D721Med (cell line): ENCODE results near the gene KNDC1.

ENCODE experiments used
- DNase-seq: peaks from one replicate; pipeline ENCODE4 v3.0.0; 2011; ENCODE audit warnings: low spot score; ENCODE audit not compliant: insufficient read length
- FAIRE-seq: peaks from 2 replicates; lab custom pipeline; 2011; peaks lifted over from hg19 to GRCh38; lab: Jason Lieb, UNC
- TF ChIP-seq, protein P1 (sequence below): IDR thresholded peaks from 2 replicates; pipeline ENCODE4 v1.5.1; 2012; ENCODE audit warnings: mild to moderate bottlenecking, control low read depth; ENCODE audit not compliant: insufficient read depth; ENCODE audit errors: missing control alignments

The KNDC1 gene

DNA sequence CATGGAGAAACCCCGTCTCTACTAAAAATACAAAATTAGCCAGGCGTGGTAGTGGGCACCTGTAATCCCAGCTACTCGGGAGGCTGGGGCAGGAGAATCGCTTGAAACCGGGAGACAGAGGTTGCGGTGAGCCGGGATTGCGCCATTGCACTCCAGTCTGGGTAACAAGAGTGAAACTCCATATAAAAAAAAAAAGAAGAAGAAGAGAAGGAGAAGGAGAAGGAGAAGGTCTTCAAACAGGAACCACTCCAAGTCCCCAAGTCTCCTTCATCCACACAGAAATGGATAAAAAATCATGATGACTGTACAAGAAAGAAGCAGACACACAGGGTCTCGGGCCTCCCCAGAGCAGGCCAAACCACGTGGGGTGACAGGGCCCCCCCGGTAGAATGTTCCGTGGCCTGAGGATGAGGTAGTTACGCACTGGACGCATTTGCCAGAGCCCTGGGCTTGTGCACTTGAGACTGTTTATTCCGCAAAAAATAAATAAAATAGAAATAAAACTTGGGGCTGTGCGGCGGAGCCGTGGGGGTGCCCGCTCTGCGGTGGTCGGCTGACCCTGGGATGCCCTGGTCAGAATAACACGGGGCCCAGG, 93.4 kb downstream of the KNDC1 start:
- no peak for DNase-seq
- TF ChIP-seq, protein P1, sequence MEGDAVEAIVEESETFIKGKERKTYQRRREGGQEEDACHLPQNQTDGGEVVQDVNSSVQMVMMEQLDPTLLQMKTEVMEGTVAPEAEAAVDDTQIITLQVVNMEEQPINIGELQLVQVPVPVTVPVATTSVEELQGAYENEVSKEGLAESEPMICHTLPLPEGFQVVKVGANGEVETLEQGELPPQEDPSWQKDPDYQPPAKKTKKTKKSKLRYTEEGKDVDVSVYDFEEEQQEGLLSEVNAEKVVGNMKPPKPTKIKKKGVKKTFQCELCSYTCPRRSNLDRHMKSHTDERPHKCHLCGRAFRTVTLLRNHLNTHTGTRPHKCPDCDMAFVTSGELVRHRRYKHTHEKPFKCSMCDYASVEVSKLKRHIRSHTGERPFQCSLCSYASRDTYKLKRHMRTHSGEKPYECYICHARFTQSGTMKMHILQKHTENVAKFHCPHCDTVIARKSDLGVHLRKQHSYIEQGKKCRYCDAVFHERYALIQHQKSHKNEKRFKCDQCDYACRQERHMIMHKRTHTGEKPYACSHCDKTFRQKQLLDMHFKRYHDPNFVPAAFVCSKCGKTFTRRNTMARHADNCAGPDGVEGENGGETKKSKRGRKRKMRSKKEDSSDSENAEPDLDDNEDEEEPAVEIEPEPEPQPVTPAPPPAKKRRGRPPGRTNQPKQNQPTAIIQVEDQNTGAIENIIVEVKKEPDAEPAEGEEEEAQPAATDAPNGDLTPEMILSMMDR: no peak

DNA sequence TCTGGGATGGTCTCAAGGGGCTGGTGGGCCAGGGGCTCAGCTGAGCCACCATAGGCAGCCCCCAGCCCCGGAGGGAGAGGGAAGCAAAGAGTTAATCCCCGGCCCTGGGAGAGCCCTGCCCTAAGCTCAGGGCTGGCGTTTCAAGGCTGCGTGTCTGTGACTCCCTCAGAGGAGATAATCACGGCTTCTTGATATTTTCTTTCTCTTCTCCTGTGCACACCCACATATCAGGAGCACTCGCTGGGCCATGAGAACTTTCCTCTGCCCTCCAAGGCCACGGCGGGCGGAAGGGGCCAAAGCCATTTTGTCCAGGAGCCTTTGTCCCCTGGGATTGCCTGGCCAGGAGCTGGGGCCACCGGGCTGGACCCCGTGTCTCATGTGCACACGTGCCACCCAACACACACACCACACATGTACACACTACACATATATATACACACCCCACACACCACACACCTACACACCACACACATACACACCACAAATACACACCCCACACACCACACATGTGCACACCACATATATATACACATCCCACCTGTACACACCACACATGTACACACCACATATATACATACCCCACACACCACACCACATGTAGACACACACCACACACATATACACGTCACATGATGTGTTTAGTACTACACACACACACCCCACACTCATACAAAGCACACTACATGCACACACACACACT, 94.6 kb downstream of the KNDC1 start:
- FAIRE-seq (no peak), DNase-seq (no peak)
- TF ChIP-seq, protein P1: no peak

More for the DNA sequence above, 93.4 kb downstream of the KNDC1 start:
- no peak for FAIRE-seq

DNA sequence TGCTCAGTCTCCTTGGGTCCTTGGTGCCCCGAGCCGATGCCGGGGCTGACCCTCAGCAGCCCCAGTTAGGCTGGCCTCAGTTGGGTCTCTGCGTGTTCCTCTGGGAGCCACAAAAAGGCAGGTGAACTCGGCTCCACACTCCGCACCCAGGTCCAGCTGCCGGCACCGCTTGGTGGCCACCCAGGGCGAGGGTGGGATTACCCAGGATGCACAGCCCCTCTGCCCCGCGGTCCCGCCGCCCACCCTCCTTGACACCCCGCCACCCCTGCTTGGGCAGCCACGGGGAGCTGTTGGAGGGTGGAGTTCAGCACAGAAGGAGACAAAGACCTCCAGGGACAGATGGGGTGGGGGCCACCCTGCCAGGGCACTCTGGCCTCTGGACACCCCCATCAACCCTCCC, 95.3 kb downstream of the KNDC1 start:
- TF ChIP-seq, protein P1: no peak
- DNase-seq (no peak), FAIRE-seq (no peak)

DNA sequence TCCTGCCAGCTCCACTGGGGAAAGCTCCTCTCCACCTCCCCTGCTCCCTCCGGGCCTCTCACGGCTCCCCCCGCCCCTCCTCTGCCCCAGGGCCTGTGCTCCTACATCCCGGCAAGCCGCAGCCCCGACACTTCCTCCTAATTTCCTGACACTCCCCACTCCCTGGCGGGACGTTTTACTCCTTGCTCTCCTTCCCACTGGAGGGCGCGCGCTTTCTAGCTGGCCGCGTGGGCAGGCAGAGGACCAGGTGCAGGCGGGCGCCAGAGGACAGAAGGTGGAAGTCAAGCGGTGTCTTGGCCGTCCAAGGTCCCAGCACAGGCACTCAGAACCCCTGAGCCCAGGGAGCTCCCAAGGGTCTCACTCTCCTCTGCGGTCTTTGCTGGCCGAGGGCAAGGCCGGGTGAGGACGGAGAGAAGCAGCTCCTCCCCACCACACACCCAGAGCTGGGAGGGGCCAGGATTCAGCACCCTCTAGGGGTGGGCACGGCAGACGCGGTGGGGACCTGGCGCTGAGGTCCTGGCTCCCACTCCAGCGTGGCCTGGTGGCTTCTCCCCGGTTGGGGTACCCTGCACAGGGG, 97.6 kb downstream of the KNDC1 start:
- no peak for FAIRE-seq
- DNase-seq: no peak
- TF ChIP-seq, protein P1: no peak

- FAIRE-seq: no peak
- TF ChIP-seq, protein P1: no peak
- DNase-seq: no peak
Observed at GRCh38 chr10:133258066-133258817, 98.2 kb downstream of the KNDC1 start.

GRCh38 chr10:133258818-133259601, 99.0 kb downstream of the KNDC1 start:
- FAIRE-seq: no peak
- TF ChIP-seq, protein P1: no peak
- no peak for DNase-seq
